SK-N-SH treated with all-trans-retinoic acid at 6 μM for 48 hours (cell line): ENCODE measurements around the gene CATSPERB.

Source experiments
- ATAC-seq: fragments of 200-7000 bp; cut with Tn5 transposase; 3 replicates; pipeline ENCODE4 v1.9.1; 2020; ENCODE audit warnings: mild to moderate bottlenecking, moderate library complexity
- ARNTL ChIP-seq: fragments of 450-650 bp; formaldehyde crosslinking; IDR thresholded peaks from 2 replicates; pipeline ENCODE4 v1.5.0; 2020; ENCODE audit warnings: low read depth, mild to moderate bottlenecking, moderate library complexity, borderline replicate concordance
- BACH2 ChIP-seq: fragments of 250-450 bp; sonication (Bioruptor Pico); IDR thresholded peaks from 2 replicates; pipeline ENCODE4 v1.9.0; 2021; ENCODE audit warnings: mild to moderate bottlenecking, borderline replicate concordance
- CREB5 ChIP-seq: fragments of 250-450 bp; sonication (Bioruptor Pico); IDR thresholded peaks from 2 replicates; pipeline ENCODE4 v1.5.1; 2020; ENCODE audit warnings: low read depth, mild to moderate bottlenecking, moderate library complexity
- CSDC2 ChIP-seq: fragments of 250-450 bp; sonication (Bioruptor Pico); IDR thresholded peaks from 2 replicates; pipeline ENCODE4 v1.5.0; 2020; ENCODE audit warnings: mild to moderate bottlenecking, moderate library complexity
- CSRNP3 ChIP-seq: fragments of 250-450 bp; sonication (Bioruptor Pico); IDR thresholded peaks from 2 replicates; pipeline ENCODE4 v1.5.1; 2021; ENCODE audit warnings: mild to moderate bottlenecking, moderate library complexity
- ESRRG ChIP-seq: fragments of 250-450 bp; sonication (Bioruptor Pico); IDR thresholded peaks from 2 replicates; pipeline ENCODE4 v1.6.1; 2021; ENCODE audit warnings: mild to moderate bottlenecking
- GLIS3 ChIP-seq: fragments of 250-450 bp; sonication (Bioruptor Pico); IDR thresholded peaks from 2 replicates; pipeline ENCODE4 v1.5.0; 2020; ENCODE audit warnings: mild to moderate bottlenecking, moderate library complexity
- ISL1 ChIP-seq: fragments of 250-450 bp; sonication (Bioruptor Pico); IDR thresholded peaks from 2 replicates; pipeline ENCODE4 v2.1.2; 2022; ENCODE audit warnings: mild to moderate bottlenecking, moderate library complexity
- OSR1 ChIP-seq: fragments of 250-450 bp; sonication (Bioruptor Pico); IDR thresholded peaks from 2 replicates; pipeline ENCODE4 v1.8.0; 2022; ENCODE audit warnings: moderate library complexity, mild to moderate bottlenecking, inconsistent platforms
- PATZ1 ChIP-seq: fragments of 250-450 bp; sonication (Bioruptor Pico); IDR thresholded peaks from 2 replicates; pipeline ENCODE4 v1.8.0; 2020; ENCODE audit warnings: mild to moderate bottlenecking, moderate library complexity, borderline replicate concordance
- POU6F1 ChIP-seq: fragments of 250-450 bp; sonication (Bioruptor Pico); IDR thresholded peaks from 2 replicates; pipeline ENCODE4 v1.8.0; 2021; ENCODE audit warnings: low read depth, mild to moderate bottlenecking, moderate library complexity, borderline replicate concordance
- PPARA ChIP-seq: fragments of 250-450 bp; sonication (Bioruptor Pico); IDR thresholded peaks from 2 replicates; pipeline ENCODE4 v1.5.0; 2020; ENCODE audit warnings: mild to moderate bottlenecking, borderline replicate concordance
- RARB ChIP-seq: fragments of 250-450 bp; sonication (Bioruptor Pico); IDR thresholded peaks from 2 replicates; pipeline ENCODE4 v1.8.0; 2021; ENCODE audit warnings: mild to moderate bottlenecking, moderate library complexity
- SNAI2 ChIP-seq: fragments of 250-450 bp; sonication (Bioruptor Pico); IDR thresholded peaks from 2 replicates; pipeline ENCODE4 v1.5.0; 2020; ENCODE audit warnings: mild to moderate bottlenecking, moderate library complexity
- TOX ChIP-seq: fragments of 250-450 bp; sonication (Bioruptor Pico); IDR thresholded peaks from 2 replicates; pipeline ENCODE4 v1.8.0; 2021; ENCODE audit warnings: mild to moderate bottlenecking, moderate library complexity, borderline replicate concordance
- ZC3H10 ChIP-seq: fragments of 250-450 bp; sonication (Bioruptor Pico); IDR thresholded peaks from 2 replicates; pipeline ENCODE4 v1.5.1; 2021; ENCODE audit warnings: mild to moderate bottlenecking, moderate library complexity
- ZFP3 ChIP-seq: fragments of 250-450 bp; sonication (Bioruptor Pico); IDR thresholded peaks from 2 replicates; pipeline ENCODE4 v1.5.0; 2020; ENCODE audit warnings: mild to moderate bottlenecking, moderate library complexity
- ZFP30 ChIP-seq: fragments of 450-650 bp; formaldehyde crosslinking; IDR thresholded peaks from 2 replicates; pipeline ENCODE4 v1.5.0; 2022; ENCODE audit warnings: mild to moderate bottlenecking, moderate library complexity
- ZNF565 ChIP-seq: fragments of 450-650 bp; formaldehyde crosslinking; conservative IDR thresholded peaks from 2 replicates; pipeline ENCODE4 v1.5.0; 2020; ENCODE audit warnings: low read depth, mild to moderate bottlenecking, moderate library complexity
- ZNF70 ChIP-seq: fragments of 450-650 bp; formaldehyde crosslinking; IDR thresholded peaks from 2 replicates; pipeline ENCODE4 v1.5.0; 2020; ENCODE audit warnings: mild to moderate bottlenecking, moderate library complexity
- ZNF8 ChIP-seq: fragments of 450-650 bp; formaldehyde crosslinking; IDR thresholded peaks from 2 replicates; pipeline ENCODE4 v1.5.0; 2020; ENCODE audit warnings: mild to moderate bottlenecking, moderate library complexity

CATSPERB gene

GRCh38 chr14:91613459-91614112 lies 118.3 kb downstream of the CATSPERB start:
- TF ChIP-seq ARNTL (CRISPR knock-in tag) (no peak), ZFP30 (CRISPR knock-in tag) (no peak), PATZ1 (no peak), CSRNP3 (CRISPR knock-in tag) (no peak), SNAI2 (CRISPR knock-in tag) (no peak), ZNF8 (CRISPR knock-in tag) (no peak), OSR1 (CRISPR knock-in tag) (no peak), PPARA (CRISPR knock-in tag) (no peak), CSDC2 (CRISPR knock-in tag) (no peak), ZNF70 (CRISPR knock-in tag) (no peak), CREB5 (CRISPR knock-in tag) (no peak), TOX (CRISPR knock-in tag) (no peak), ZFP3 (CRISPR knock-in tag) (no peak), GLIS3 (CRISPR knock-in tag) (no peak), BACH2 (CRISPR knock-in tag) (no peak), ZC3H10 (CRISPR knock-in tag) (no peak), POU6F1 (CRISPR knock-in tag) (no peak)
- no peak for ATAC-seq

- no peak for ATAC-seq
- TF ChIP-seq CSRNP3 (CRISPR knock-in tag) (no peak), SNAI2 (CRISPR knock-in tag) (no peak)
These were observed 120.4 kb downstream of the CATSPERB start for GRCh38 chr14:91611528-91611927.

GRCh38 chr14:91609161-91609560 lies 122.7 kb downstream of the CATSPERB start:
- ATAC-seq: no peak
- TF ChIP-seq ZNF565 (CRISPR knock-in tag) (no peak), ISL1 (CRISPR knock-in tag) (no peak), RARB (CRISPR knock-in tag) (no peak), CREB5 (CRISPR knock-in tag) (no peak), ZFP30 (CRISPR knock-in tag) (no peak), ESRRG (CRISPR knock-in tag) (no peak), PPARA (CRISPR knock-in tag) (no peak), BACH2 (CRISPR knock-in tag) (no peak), CSDC2 (CRISPR knock-in tag) (no peak), GLIS3 (CRISPR knock-in tag) (no peak), SNAI2 (CRISPR knock-in tag) (no peak), TOX (CRISPR knock-in tag) (no peak), ZFP3 (CRISPR knock-in tag) (no peak), ZC3H10 (CRISPR knock-in tag) (no peak), ZNF8 (CRISPR knock-in tag) (no peak), OSR1 (CRISPR knock-in tag) (no peak), ARNTL (CRISPR knock-in tag) (no peak)
